ENCODE results near the gene ATP11A.

The ATP11A gene

DNA sequence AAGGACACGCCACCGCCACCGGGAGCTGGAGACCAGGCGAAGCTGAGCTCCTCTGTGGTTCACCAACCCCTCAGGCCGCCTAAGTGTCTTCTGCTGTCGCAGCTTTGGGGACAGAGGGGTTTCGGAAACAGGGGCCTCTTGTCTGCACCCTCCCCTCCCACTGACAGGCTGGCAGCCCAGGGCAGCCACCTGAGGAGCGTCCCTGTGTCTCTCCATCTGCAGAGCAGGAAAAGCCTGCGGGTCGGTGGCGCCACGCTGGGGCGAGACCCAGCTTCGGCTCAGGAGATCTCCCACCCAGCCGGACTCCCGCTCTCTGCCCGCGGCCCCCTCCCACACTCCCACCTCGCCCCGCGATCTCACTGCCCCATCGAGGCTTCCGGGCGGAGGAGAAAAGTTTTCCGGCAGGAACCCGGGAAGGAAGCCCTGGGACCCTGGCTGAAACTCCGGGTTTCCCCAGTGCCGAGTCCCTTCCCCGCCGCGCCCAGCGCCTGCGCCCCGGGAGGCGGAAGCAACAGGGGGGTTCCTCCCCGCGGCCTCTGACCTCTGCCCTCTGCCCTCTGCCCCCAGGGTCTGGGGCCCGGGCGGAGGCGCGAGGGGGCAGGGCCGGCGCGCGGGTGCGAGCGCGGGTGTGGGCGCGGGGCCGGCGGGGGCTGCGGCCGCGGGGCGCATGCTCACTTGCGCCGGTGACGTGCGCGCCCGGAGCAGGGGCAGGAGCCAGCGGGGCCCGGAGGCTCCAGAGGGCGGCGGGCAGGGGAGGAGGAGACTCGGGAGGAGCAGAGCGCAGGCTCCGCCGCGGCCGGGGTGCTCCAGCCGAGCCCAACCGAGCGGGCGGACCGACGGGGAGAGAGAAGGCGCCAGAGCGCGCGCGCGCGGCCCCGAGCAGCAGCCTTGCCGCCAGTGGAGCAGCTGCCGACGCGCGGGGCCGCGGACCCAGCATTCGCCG is at the start of gene ATP11A:
TSS of gene ATP11A (plus strand) at position 736 of the 943 bp plus-strand sequence. CDS start 379 bp downstream, outside the sequence.
- DNase-seq = peak in 57 of 58 donors; percentile 28 to 93 (median 84)

DNA sequence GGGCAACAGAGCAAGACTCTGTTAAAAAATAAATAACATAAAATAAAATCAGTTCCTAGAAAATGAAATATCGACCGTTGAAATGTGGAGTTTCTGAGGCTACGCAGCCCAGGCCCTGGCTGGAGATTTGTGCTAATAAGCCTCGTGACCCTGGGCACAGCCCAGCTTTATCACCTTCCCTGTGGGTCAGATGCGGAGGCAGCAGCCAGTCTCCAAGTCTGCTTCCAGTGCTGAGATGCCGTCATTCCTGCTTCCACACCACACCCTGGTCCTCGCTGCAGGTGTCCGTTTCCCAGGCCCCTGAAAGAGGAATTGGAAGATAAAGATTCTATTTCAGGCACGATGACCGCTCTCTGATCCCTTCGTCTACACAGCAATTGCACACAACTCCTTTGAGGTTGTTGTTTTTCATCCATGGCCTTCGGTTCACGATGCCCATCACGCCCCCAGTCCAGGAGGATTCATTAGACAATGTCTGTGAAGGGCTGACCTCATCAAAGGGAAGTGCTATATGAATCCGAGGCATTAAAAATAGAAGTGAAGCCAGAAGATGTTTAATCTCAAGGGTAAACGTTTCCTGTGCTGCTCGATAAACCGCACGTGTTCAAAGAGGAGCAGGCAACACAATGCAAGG is 48.3 kb upstream of the ATP11A start:
- no peak for DNase-seq

DNA sequence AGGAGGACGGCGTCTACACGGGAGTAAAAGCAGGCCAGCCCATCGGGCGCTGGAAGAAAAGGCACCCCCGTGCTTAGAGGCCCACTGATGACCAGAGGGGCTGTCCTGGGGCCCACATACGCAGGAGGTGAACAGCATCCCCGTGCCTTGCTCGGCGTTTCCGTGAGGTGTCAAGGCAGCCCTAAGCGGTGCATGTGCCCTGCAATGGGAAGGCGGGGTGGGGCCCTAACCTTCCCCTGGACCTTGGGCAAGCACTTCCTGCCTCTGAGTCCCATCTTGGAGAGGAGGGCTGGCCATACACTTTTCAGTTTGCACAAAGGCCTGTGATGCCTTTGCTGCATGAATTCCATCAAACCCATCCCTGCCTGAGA is 47.8 kb upstream of the ATP11A start:
- DNase-seq = no peak

- no peak for DNase-seq
These were observed 45.9 kb upstream of the ATP11A start for GRCh38 chr13:112643759-112644459.

- DNase-seq = no peak
These were observed 44.4 kb upstream of the ATP11A start for GRCh38 chr13:112645327-112645914.

DNA sequence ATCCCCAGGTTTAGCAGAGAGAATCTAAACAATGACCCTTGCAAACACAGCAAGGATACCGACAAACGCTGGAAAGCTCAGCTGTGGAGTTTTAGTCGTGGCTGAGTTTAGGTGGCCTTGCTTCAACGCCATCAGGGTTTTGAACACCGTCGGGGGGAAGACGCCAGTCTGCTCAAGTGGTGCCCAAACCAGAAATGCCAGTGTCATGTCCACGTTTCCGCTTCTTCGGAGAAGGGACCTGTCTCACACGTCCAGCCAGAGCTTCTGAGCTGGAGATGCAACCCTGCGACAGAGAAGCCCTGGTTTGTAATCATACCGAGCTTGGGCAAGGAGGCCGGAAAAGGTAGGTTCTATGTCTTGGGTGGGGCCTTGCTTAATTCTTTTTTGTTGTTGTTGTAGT is 42.6 kb upstream of the ATP11A start:
- DNase-seq = no peak

GRCh38 chr13:112648101-112648500 is 41.7 kb upstream of the ATP11A start:
- no peak for DNase-seq

DNA sequence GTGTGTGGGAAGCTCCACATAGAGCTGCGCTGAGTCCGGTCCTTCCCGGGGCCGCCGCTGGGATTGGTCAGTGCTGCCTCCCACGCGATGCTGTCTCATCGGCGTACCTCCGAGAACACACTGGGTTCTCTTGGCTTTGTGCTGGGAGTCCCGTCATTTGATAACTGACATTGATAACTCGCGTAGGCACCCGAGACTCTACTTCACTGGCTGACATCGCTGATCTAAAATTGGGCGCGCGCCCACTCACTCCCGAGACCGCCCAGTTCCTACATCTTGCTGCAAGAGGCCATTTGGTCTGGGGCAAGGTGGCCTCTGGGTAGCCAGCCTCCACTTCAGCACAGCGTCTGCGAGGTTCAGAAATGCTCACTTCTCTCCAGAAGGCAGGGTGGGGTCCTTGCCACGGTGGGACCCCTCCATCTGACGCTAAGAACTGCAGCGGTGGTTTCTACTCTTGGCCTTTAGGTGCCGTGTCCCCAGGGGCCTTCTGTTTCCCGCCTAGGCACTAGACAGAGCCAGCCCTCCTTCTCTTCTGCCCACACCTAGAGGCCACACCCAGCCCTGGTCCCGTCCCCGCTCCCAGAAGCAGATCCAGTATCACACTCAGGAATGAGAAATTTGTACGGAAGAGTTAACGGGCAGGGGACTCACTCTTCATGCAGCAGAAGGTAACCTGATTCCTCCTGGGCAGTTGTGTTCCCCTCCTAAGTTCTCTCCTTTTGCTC is 40.7 kb upstream of the ATP11A start:
- no peak for DNase-seq

- DNase-seq = no peak
These were observed 38.5 kb upstream of the ATP11A start for GRCh38 chr13:112651311-112651710.

- DNase-seq = no peak
These were observed 37.9 kb upstream of the ATP11A start for GRCh38 chr13:112651750-112652511.

DNA sequence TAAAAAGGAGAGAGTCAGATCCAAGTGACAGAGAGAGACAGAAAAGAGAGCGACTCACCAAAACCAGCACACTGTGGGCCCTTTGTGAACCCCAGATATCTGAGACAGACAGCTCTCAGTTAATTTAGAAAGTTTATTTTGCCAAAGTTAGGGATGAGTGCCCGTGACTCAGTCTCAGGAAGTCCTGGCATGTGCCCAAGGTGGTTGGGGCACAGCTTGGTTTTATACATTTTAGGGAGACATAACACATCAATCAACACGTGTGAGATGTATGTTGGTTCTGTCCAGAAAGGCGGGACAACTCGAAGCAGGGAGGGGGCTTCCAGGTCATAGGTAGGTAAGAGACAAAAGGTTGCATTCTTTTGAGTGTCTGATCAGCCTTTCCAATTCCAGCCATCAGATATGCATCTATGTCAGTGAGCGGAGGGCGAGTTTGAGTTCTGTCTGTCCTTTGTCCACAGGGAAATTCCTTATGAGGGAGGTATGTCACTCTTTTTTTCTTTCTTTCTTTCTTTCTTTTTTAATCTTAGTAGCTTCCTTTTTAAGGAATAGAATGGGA is 37.2 kb upstream of the ATP11A start:
- peak in 1 of 58 donors; percentile 18 for DNase-seq

- no peak for DNase-seq
These were observed 36.8 kb upstream of the ATP11A start for GRCh38 chr13:112653071-112653470.

DNA sequence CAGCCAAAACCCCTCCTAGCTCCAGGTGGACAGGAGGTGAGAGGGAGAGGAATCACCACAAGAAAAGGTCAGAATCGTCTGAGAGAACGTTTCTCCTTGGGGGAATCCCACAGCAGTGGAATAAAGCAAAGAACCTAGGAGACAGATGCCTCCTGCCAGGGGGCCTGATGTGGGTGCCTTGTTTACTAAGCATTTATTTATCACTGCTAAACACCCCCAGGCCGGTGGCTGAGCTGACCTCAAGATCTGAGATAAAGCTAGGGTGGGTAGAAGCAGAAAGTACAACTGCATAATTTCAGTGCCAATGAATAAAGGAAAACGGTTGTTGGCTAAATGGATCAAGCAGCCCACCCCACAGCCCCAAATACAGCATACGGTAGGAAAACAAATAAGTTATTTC is 33.9 kb upstream of the ATP11A start:
- no peak for DNase-seq

- DNase-seq = no peak
These were observed 31.9 kb upstream of the ATP11A start for GRCh38 chr13:112657850-112658445.

DNA sequence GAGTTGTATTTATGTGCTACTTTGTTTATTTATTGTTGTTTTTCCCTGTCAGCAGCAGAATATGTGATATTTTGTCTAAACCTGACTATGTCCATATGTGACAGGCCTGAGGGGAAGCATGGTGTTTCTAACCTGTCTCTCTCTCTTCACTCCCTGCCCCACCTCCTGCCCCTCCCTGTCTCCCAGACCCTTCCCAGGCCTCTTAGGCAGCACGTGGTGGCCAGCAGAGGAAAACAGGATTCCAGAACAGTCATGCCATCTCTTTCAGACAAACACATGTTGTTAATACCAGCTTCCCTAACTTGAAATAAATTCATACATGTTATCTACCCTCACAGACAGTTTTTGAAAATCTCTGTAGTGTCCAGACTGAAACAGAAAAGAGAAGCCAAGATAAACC is 31.0 kb upstream of the ATP11A start:
- DNase-seq = no peak

- DNase-seq = no peak
These were observed 28.5 kb upstream of the ATP11A start for GRCh38 chr13:112661291-112661690.

GRCh38 chr13:112664501-112665203 is 25.2 kb upstream of the ATP11A start:
- DNase-seq = no peak

GRCh38 chr13:112668924-112669323 is 20.9 kb upstream of the ATP11A start:
- no peak for DNase-seq
